Measurements from ENCODE around the gene YPEL4.

DNA sequence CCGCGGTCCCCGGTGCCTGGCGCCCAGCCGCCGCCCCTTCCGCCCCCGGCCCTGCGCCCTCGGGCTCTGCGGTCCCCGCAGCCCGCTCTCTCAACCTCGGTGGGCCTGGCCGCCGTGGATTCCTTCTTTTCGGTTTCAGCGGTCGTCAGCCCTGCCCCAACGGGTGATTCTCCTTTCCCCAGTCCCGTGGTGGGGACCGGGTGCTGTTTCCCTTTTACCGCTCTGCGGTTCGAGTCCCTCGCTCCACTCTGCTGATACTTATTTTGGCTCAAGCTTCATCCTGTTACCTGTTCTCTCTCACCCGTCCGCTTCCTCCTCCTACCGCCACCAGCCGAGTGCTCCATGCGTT is 18.7 kb upstream of the YPEL4 start:
- TF ChIP-seq, protein P1, sequence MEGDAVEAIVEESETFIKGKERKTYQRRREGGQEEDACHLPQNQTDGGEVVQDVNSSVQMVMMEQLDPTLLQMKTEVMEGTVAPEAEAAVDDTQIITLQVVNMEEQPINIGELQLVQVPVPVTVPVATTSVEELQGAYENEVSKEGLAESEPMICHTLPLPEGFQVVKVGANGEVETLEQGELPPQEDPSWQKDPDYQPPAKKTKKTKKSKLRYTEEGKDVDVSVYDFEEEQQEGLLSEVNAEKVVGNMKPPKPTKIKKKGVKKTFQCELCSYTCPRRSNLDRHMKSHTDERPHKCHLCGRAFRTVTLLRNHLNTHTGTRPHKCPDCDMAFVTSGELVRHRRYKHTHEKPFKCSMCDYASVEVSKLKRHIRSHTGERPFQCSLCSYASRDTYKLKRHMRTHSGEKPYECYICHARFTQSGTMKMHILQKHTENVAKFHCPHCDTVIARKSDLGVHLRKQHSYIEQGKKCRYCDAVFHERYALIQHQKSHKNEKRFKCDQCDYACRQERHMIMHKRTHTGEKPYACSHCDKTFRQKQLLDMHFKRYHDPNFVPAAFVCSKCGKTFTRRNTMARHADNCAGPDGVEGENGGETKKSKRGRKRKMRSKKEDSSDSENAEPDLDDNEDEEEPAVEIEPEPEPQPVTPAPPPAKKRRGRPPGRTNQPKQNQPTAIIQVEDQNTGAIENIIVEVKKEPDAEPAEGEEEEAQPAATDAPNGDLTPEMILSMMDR (IDR thresholded peaks at IDR 0.05 in 2 of 3, conservative IDR thresholded peaks at IDR 0.05 in 1 of 3; ENCODE audit: borderline replicate concordance in 1 of 3, insufficient read depth in 1 of 3, low read depth in 2 of 3, low read length in 2 of 3) = no peak
- TF ChIP-seq POLR2A (IDR thresholded peaks at IDR 0.05; ENCODE audit: borderline replicate concordance, extremely low read depth, insufficient read depth, insufficient read length) = no peak
- TF ChIP-seq EZH2 (IDR thresholded peaks at IDR 0.05) = no peak

Measured in HCT116 (cell line).